NOMO-1 treated with dmso at 0.1 percent for 144 hours (cell line): ENCODE measurements around the gene KIF12.

Source experiments
- DNase-seq: peaks from one replicate; lab custom pipeline; 2025; ENCODE audit not compliant: unreplicated experiment; lab: John Stamatoyannopoulos, UW

KIF12 gene

DNA sequence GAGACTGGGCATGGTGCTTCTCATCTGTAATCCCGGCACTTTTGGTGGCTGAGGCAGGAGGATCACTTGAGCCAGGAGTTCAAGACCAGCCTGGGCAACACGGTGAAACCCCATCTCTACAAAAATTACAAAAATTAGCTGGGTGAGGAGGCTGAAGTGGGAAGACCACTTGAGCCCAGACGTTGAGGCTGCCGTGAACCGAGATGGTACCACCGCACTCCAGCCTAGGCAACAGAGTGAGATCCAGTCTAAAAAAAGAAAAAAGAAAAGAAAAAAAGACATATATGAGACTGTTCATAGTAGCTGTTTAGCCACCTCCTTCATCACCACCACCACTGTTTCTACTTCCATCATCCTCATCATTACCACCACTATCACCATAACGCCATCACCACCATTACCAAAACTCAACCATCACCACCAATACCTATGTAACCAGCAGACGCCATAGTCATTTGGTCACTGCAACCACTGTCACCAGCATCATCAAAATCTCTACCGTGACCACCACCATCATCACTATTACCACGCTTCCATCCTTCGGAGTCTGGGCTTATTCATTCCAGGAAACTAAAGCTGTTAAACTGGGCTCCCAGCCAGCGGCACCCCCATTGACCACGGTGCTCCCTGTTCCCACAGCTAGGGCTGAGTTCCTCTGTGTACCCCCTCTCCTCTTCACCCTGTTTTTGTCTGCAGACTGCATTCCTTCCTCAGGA, 8.4 kb upstream of the KIF12 start:
- DNase-seq: no peak

GRCh38 chr9:114105236-114105635, 6.1 kb upstream of the KIF12 start:
- DNase-seq: no peak

DNA sequence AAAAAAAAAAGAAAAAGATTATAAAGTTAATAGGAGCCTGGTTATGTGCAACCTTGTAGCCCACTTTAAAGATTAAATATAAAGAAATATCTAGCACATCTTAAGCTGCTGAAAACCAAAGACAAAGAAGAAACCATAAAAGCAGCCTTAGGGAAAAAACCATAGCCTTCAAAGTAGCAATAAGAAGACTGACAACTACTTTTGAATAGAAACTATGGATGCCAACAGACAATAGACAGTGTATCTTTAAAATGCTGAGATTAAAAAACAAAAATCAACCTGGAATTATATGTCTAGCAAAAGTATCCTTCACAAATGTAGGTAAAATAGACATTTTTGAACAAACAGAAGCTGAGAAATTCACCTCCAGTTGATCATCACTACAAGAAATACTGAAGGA, 3.4 kb upstream of the KIF12 start:
- DNase-seq: no peak

GRCh38 chr9:114100536-114100935, 1.4 kb upstream of the KIF12 start:
- DNase-seq: no peak

- no peak for DNase-seq
Measured at GRCh38 chr9:114099669-114100270, 678 bp upstream of the KIF12 start.

DNA sequence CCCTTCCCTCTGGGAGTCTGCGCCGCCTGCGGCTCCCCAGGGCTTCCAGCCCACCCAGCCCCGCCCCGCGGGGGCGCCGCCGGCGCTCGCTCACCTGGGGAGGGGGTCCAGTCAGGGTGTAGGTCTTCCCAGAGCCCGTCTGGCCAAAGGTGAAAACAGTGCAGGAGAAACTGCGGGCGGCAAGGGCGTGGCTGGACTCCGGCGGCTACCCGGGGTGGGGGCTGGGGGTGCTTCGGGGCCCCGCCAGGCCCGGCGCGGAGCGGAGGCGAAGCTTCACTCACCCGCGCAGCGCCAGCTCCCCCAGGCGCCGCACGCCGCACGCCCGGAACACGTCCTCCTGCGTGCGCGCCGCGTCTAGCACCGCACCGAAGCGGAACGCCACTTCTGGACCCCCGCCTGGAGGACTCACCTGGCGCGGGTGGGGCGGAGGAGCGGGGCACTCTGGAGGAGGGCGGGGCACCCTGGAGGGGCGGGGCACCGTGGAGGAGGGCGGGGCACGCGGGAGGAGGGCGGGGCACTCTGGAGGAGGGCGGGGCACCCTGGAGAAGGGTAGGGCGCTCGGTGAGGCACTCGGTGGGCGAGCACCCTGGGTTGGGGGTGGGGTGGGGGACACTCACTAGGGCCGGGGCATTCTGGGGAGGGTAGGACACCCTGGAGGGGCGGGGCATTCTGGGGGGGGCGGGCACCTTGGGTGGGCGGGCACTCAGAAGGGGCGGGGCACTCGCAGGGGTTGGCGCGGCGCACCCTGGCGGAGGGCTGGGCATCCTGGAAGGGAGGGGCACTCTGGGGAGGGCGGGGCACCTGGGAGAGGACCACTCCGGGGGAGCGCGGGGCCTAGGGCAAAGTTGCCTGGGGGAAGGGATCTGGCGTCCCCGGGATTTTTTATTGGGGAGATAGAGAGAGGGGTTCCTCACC, 814 bp downstream of the KIF12 start:
- no peak for DNase-seq

DNA sequence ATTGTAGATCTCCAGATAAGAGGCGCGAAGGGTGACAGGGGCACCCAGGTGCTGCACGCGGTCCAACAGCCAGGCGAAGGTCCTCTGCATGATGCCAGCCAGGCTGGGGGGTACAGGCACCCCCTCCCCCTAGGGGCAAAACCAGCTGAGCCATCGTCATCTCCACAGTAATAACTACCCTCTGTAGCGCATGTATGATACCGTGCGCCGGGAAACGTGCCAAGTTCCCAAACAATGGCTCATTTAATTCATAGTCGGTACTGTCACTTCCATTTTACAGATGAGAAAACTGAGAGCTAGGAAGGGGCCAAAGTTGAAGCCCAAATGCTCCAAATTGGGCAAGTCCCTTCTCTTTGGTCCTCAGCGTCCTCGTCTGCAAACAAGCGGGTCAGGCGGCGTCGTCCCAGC, 1.5 kb downstream of the KIF12 start:
- DNase-seq: no peak

GRCh38 chr9:114096866-114097612, 2.1 kb downstream of the KIF12 start:
- DNase-seq: no peak

DNA sequence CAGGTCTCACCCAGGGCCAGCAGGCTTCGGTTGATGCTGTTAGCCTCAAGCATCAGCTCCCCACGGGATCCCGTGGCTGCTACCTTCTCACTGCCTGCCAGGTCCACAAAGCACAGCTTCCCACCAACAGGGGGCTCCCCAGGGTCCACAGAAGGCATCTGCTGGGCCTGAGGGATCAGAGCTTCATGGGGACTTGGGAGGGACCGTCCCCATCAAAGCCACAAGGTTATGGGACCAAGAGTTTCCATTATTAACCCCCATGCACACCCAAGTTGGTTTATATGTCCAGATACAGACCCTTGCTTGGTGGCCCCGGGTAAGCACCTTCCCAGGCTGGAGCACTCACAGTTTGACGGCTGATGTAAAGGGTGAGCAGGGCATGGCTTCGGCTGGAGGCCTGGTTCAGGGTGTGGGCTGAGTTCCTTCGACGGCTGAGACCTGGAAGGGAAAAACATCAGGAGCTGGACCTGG, 3.0 kb downstream of the KIF12 start:
- DNase-seq: no peak

GRCh38 chr9:114094971-114095370, 4.1 kb downstream of the KIF12 start:
- DNase-seq: no peak

DNA sequence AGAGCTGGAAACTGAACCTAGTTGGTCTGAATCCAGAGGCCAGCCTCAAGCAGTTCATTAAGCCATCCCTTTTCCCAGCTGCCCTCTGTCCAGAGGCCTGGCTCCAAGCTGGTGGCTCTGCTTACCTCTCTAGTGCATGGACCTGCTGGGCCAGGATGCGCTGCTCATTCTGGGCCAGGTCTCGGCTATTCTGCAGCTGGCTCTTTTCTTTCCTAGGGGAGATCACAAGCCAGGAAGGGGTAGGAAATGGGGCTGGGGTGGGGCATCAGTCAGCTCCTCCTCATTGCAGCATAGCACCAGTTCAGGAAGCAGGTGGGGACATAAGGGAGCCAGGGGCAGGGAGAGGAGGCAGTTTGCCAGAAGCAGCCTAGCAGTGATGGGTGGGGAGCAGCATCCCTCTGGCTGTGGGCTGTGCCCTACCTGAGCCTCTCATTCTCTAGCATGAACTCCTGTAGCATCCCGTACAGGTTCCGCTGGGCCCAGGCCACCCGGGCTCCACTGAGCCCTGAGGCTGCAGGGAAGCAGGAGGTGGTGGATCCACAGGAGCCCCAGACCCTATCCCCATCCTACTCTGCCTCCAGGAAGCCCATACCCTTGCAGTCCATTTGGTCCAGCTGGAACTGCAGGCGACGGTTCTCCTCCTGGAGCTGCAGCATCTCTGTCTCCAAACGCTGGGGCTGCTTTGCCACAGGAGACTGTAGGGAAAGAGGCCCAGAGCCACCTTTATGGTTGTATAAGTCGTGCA, 5.2 kb downstream of the KIF12 start:
- DNase-seq: no peak

DNA sequence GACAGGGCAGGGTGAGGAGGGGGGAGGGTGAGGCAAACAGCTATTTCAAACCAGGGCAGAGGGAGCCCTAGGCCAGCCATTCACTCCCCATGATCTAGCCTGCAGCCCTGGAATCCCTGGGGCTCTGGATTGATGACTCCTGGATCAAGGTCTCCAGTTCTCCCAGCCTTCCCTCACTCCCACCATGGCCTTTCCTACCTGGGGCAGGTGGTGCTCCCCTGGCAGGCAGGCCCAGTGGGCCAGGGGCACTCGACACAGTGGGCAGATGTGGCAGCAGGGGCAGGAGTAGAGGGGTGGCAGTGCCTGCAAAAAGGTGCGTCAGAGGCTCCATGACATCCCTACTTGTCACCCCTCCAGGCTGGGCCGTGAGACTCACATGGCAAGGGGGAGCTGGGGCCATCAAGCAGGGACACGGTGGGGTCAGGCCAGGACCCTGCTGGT, 6.0 kb downstream of the KIF12 start:
- DNase-seq: no peak

DNA sequence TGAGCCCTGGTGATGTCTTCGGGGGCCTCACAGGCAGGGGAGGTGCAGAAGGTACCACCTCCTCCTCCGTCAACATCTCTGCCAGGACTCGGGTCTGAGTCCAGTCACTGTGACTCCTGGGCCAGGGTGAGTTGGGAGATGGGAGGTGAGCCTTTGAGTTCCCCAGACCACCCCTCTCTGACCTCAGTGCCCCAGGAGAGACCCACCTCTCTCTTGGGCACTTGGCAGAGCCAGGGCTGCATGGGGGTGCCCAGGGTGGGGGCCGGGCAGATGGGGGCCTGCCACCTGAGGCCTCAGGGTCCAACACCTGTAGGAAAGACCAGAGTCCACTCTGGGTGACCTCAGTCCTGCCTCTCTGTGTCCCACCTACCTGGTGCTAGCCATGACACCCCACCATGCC, 6.8 kb downstream of the KIF12 start:
- no peak for DNase-seq

DNA sequence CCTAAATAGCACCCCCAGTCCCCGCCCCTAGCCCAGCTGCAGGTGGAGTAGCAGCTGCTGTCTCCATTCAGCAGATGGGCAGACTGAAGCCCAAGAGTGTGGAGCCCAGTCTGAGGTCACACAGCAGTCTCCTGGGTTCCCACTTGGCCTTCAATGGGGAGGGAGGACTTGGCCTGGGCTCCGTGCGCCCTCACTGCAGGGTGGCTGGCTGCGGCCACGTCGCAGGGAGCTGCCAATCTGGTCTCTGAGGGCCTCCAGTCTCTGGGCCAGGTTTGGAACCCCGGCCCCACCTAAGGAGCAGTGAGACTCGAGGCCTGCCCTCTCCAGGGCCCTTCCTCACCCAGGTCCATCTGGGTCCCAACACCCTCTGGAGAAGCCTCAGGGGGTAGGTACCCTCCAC, 7.4 kb downstream of the KIF12 start:
- DNase-seq: no peak

DNA sequence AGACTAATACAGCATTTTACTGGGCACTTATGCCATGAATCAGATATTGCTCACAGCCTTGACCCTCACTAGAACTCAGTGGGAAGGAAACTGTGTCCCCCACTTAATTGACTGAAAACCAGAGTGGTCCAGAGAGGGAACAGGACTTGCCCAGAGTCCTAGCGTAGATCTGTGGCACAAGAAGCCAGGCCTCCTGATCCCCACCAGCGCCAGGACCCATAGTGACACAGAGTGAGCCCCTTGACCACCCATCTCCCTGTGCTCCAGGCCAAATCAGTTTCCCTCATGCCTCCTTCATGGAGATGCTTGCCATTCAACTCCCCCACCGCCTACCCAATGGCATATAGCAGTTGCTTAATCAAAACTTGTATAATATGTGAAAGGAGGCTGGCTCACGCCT, 8.3 kb downstream of the KIF12 start:
- DNase-seq: no peak

- no peak for DNase-seq
Measured at GRCh38 chr9:114089206-114089840, 9.8 kb downstream of the KIF12 start.

DNA sequence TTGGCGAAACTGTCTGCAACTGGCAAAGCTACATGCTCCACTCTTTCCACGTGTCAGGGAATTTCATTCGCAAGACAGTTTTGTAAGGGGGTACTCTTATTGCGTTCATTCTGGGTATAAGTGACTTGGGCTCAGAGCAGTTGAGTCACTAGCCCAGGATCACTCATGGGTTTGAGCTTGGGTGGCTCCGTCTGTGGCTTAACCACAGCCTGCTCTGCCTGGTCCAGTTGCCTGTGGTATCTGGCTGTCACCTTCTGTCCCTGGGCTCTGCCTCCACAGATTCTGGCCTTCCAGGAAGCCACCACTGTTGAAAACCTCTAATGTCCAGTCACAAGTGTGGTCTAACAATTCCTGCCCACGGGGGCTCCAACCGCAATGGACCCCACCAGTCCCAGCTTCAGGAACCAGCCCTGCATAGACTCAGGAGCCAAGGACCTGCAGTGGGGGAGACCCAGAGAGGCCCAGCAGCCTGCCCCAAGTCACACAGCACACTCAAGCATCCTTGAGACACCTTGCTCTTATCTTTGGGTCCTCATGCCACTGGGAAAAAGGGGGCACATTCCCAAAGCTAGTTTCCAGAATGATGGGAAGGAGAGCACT, 10.4 kb downstream of the KIF12 start:
- DNase-seq: no peak

- DNase-seq: no peak
Measured at GRCh38 chr9:114087721-114088120, 11.4 kb downstream of the KIF12 start.

GRCh38 chr9:114086607-114087006, 12.5 kb downstream of the KIF12 start:
- DNase-seq: no peak
